ES-I3 (cell line): ENCODE data around the gene THBS1.

Experiments
- H3K36me3 ChIP-seq: 2 replicates; pipeline ENCODE4 v1.6.1; 2013; ENCODE audit warnings: mild to moderate bottlenecking, low read length, control low read depth, moderate library complexity; ENCODE audit not compliant: insufficient read depth
- H3K4me1 ChIP-seq: 2 replicates; pipeline ENCODE4 v1.6.1; 2013; ENCODE audit warnings: mild to moderate bottlenecking, control low read depth, low read length; ENCODE audit not compliant: insufficient read depth
- H3K9ac ChIP-seq: 2 replicates; pipeline ENCODE4 v1.6.1; 2013; ENCODE audit warnings: low read depth, mild to moderate bottlenecking, low read length, moderate library complexity
- H3K9me3 ChIP-seq: 2 replicates; pipeline ENCODE4 v1.6.1; 2013; ENCODE audit warnings: mild to moderate bottlenecking, low read length, moderate library complexity; ENCODE audit not compliant: control insufficient read depth, insufficient read depth

Gene THBS1

GRCh38 chr15:39580485-39581241 lies at the start of gene THBS1:
TSS of gene THBS1 (plus strand) at chr15:39581079. CDS start at chr15:39581858, 779 bp downstream.
- Histone ChIP-seq H3K9ac (peak within 1 kb of the TSS; percentile 63), H3K36me3 (peaks cover 9% of the 10 kb centered on the region), H3K9me3 (no peaks in the 10 kb centered on the region), H3K4me1 (peaks cover 16% of the 10 kb centered on the region)

- H3K9ac ChIP-seq: no peak overlapping the region
- H3K4me1 ChIP-seq: peaks cover 7% of the 10 kb centered on the region
- H3K9me3 ChIP-seq: no peaks in the 10 kb centered on the region
- H3K36me3 ChIP-seq: no peaks in the 10 kb centered on the region
These were observed 45.9 kb upstream of the THBS1 start for GRCh38 chr15:39534996-39535395.

- Histone ChIP-seq H3K36me3 (no peaks in the 10 kb centered on the region), H3K4me1 (peaks cover 7% of the 10 kb centered on the region), H3K9ac (no peak overlapping the region), H3K9me3 (no peaks in the 10 kb centered on the region)
These were observed 45.4 kb upstream of the THBS1 start for GRCh38 chr15:39535466-39535865.

GRCh38 chr15:39538936-39539335 lies 41.9 kb upstream of the THBS1 start:
- H3K9ac ChIP-seq: no peak overlapping the region
- H3K4me1 ChIP-seq: no peaks in the 10 kb centered on the region
- 0 out of 2 replicates have a peak, but pooled peaks cover 3% of the 10 kb centered on the region for H3K9me3 ChIP-seq
- H3K36me3 ChIP-seq: no peaks in the 10 kb centered on the region; the same call in 1 of the 2 replicates

GRCh38 chr15:39539466-39539865 lies 41.4 kb upstream of the THBS1 start:
- Histone ChIP-seq H3K36me3 (no peaks in the 10 kb centered on the region; the same call in 1 of the 2 replicates), H3K9ac (no peak overlapping the region), H3K9me3 (peaks cover 3% of the 10 kb centered on the region; the same call in 1 of the 2 replicates), H3K4me1 (no peaks in the 10 kb centered on the region)

- Histone ChIP-seq H3K9me3 (peaks cover 8% of the 10 kb centered on the region; the same call in 1 of the 2 replicates), H3K36me3 (no peaks in the 10 kb centered on the region; the same call in 1 of the 2 replicates), H3K4me1 (no peaks in the 10 kb centered on the region), H3K9ac (no peak overlapping the region)
These were observed 40.8 kb upstream of the THBS1 start for GRCh38 chr15:39539973-39540558.

- no peaks in the 10 kb centered on the region for H3K4me1 ChIP-seq
- no peak overlapping the region for H3K9ac ChIP-seq
- H3K36me3 ChIP-seq: no peaks in the 10 kb centered on the region; the same call in 1 of the 2 replicates
- H3K9me3 ChIP-seq: peaks cover 16% of the 10 kb centered on the region; the same call in 1 of the 2 replicates
These were observed 38.4 kb upstream of the THBS1 start for GRCh38 chr15:39542385-39543065.

- Histone ChIP-seq H3K9ac (no peak overlapping the region), H3K4me1 (no peaks in the 10 kb centered on the region), H3K9me3 (peaks cover 16% of the 10 kb centered on the region; the same call in 1 of the 2 replicates), H3K36me3 (no peaks in the 10 kb centered on the region; the same call in 1 of the 2 replicates)
These were observed 37.2 kb upstream of the THBS1 start for GRCh38 chr15:39543651-39544050.

- Histone ChIP-seq H3K4me1 (no peaks in the 10 kb centered on the region), H3K9me3 (peaks cover 18% of the 10 kb centered on the region; the same call in 1 of the 2 replicates), H3K9ac (no peak overlapping the region), H3K36me3 (no peaks in the 10 kb centered on the region; the same call in 1 of the 2 replicates)
These were observed 34.0 kb upstream of the THBS1 start for GRCh38 chr15:39546842-39547241.

- Histone ChIP-seq H3K9ac (no peak overlapping the region), H3K9me3 (peaks cover 15% of the 10 kb centered on the region; the same call in 1 of the 2 replicates), H3K36me3 (no peaks in the 10 kb centered on the region), H3K4me1 (no peaks in the 10 kb centered on the region)
These were observed 32.3 kb upstream of the THBS1 start for GRCh38 chr15:39548561-39548960.

- Histone ChIP-seq H3K9me3 (peaks cover 11% of the 10 kb centered on the region; the same call in 1 of the 2 replicates), H3K4me1 (no peaks in the 10 kb centered on the region), H3K36me3 (no peaks in the 10 kb centered on the region), H3K9ac (no peak overlapping the region)
These were observed 31.0 kb upstream of the THBS1 start for GRCh38 chr15:39549912-39550311.

- Histone ChIP-seq H3K9ac (no peak overlapping the region), H3K9me3 (0 out of 2 replicates have a peak, but pooled peaks cover 2% of the 10 kb centered on the region), H3K36me3 (no peaks in the 10 kb centered on the region), H3K4me1 (no peaks in the 10 kb centered on the region; the same call in 1 of the 2 replicates)
These were observed 29.4 kb upstream of the THBS1 start for GRCh38 chr15:39551476-39551875.

- Histone ChIP-seq H3K9me3 (0 out of 2 replicates have a peak, but pooled peaks cover 2% of the 10 kb centered on the region), H3K36me3 (no peaks in the 10 kb centered on the region), H3K4me1 (no peaks in the 10 kb centered on the region; the same call in 1 of the 2 replicates)
These were observed 28.3 kb upstream of the THBS1 start for GRCh38 chr15:39552556-39552955.

GRCh38 chr15:39553947-39554693 lies 26.8 kb upstream of the THBS1 start:
- Histone ChIP-seq H3K9ac (no peak overlapping the region), H3K4me1 (no peaks in the 10 kb centered on the region; the same call in 1 of the 2 replicates), H3K36me3 (no peaks in the 10 kb centered on the region), H3K9me3 (0 out of 2 replicates have a peak, but pooled peaks cover 2% of the 10 kb centered on the region)

More at GRCh38 chr15:39552556-39552955, 28.3 kb upstream of the THBS1 start:
- H3K9ac ChIP-seq: no peak overlapping the region
